Endothelial cell (in vitro differentiated cells): Measurements from ENCODE around the gene ACSF3. TPM values are rescaled to one million over a fixed set of nuclear protein-coding genes. Genes with fewer than 3 reads are reported as not detected.

Source experiments
- DNase-seq: peaks from one replicate; pipeline ENCODE4 v3.0.0; 2021; ENCODE audit warnings: low spot score
- H3K27ac Mint-ChIP-seq: one replicate; pipeline ENCODE4 v1.8.0; 2021; ENCODE audit warnings: mixed read lengths, inconsistent platforms; ENCODE audit not compliant: unreplicated experiment
- H3K27me3 Mint-ChIP-seq: one replicate; pipeline ENCODE4 v1.8.0; 2021; ENCODE audit warnings: mild to moderate bottlenecking, moderate library complexity, mixed read lengths, inconsistent platforms; ENCODE audit not compliant: unreplicated experiment
- H3K36me3 Mint-ChIP-seq: one replicate; pipeline ENCODE4 v1.8.0; 2021; ENCODE audit warnings: mild to moderate bottlenecking, low read depth, mixed read lengths, inconsistent platforms; ENCODE audit not compliant: unreplicated experiment
- H3K4me1 Mint-ChIP-seq: one replicate; pipeline ENCODE4 v1.8.0; 2021; ENCODE audit warnings: mild to moderate bottlenecking, mixed read lengths, inconsistent platforms; ENCODE audit not compliant: unreplicated experiment
- H3K4me3 Mint-ChIP-seq: one replicate; pipeline ENCODE4 v1.8.0; 2021; ENCODE audit warnings: mild to moderate bottlenecking, mixed read lengths, inconsistent platforms; ENCODE audit not compliant: unreplicated experiment
- H3K9me3 Mint-ChIP-seq: one replicate; pipeline ENCODE4 v1.8.0; 2021; ENCODE audit warnings: mixed read lengths, inconsistent platforms; ENCODE audit not compliant: unreplicated experiment
- CTCF ChIP-seq: fragments of 200-600 bp; sonication (generic); IDR thresholded peaks from one replicate; pipeline ENCODE4 v1.5.0; 2021; ENCODE audit warnings: antibody characterized with exemption; ENCODE audit not compliant: unreplicated experiment
- total RNA-seq: library from RNA; stranded (reverse); fragmentation: NEBNext Ultra II Directional; extraction: Animal tissue kit (Norgen Biotek cat#: 25700); gene quantifications from one replicate; pipeline ENCODE4 v1.2.1, GENCODE V29; 2021; ENCODE audit not compliant: unreplicated experiment

The ACSF3 gene
- total RNA-seq, 1 donor from 2014 or later, result 28.2 TPM

GRCh38 chr16:89176147-89176690 lies 82.6 kb downstream of the ACSF3 start:
- no peak for DNase-seq
- Mint-ChIP-seq H3K27ac (no peak overlapping the region), H3K36me3 (no peaks in the 10 kb centered on the region), H3K27me3 (peaks cover 8% of the 10 kb centered on the region), H3K4me3 (no peak overlapping the region), H3K4me1 (no peaks in the 10 kb centered on the region), H3K9me3 (no peaks in the 10 kb centered on the region)
- no peak for TF ChIP-seq CTCF

GRCh38 chr16:89176717-89177116 lies 83.1 kb downstream of the ACSF3 start:
- no peak overlapping the region for H3K4me3 Mint-ChIP-seq
- H3K27me3 Mint-ChIP-seq, result peaks cover 8% of the 10 kb centered on the region
- no peaks in the 10 kb centered on the region for H3K9me3 Mint-ChIP-seq
- no peaks in the 10 kb centered on the region for H3K4me1 Mint-ChIP-seq
- H3K27ac Mint-ChIP-seq, result no peak overlapping the region
- no peak for DNase-seq
- H3K36me3 Mint-ChIP-seq, result no peaks in the 10 kb centered on the region
- no peak for TF ChIP-seq CTCF

GRCh38 chr16:89177501-89177900 lies 83.8 kb downstream of the ACSF3 start:
- H3K36me3 Mint-ChIP-seq, result no peaks in the 10 kb centered on the region
- no peak overlapping the region for H3K4me3 Mint-ChIP-seq
- no peaks in the 10 kb centered on the region for H3K4me1 Mint-ChIP-seq
- DNase-seq, result no peak
- H3K27me3 Mint-ChIP-seq, result peaks cover 8% of the 10 kb centered on the region
- H3K9me3 Mint-ChIP-seq, result no peaks in the 10 kb centered on the region
- no peak overlapping the region for H3K27ac Mint-ChIP-seq
- no peak for TF ChIP-seq CTCF

- Mint-ChIP-seq H3K9me3 (no peaks in the 10 kb centered on the region), H3K36me3 (no peaks in the 10 kb centered on the region), H3K27ac (no peak overlapping the region), H3K4me3 (no peak overlapping the region), H3K27me3 (peaks cover 6% of the 10 kb centered on the region), H3K4me1 (no peaks in the 10 kb centered on the region)
- no peak for DNase-seq
- no peak for TF ChIP-seq CTCF
Observed at GRCh38 chr16:89178453-89179147, 84.9 kb downstream of the ACSF3 start.

- H3K27me3 Mint-ChIP-seq, result peaks cover 6% of the 10 kb centered on the region
- no peaks in the 10 kb centered on the region for H3K4me1 Mint-ChIP-seq
- DNase-seq, result no peak
- H3K36me3 Mint-ChIP-seq, result no peaks in the 10 kb centered on the region
- H3K9me3 Mint-ChIP-seq, result no peaks in the 10 kb centered on the region
- H3K4me3 Mint-ChIP-seq, result no peak overlapping the region
- no peak for TF ChIP-seq CTCF
- no peak overlapping the region for H3K27ac Mint-ChIP-seq
Observed at GRCh38 chr16:89179148-89179484, 85.5 kb downstream of the ACSF3 start.
